Endothelial cell of umbilical vein (primary cell): ENCODE measurements around the gene OR52I2.

Experiments used
- EZH2 ChIP-seq: IDR thresholded peaks from 2 replicates; pipeline ENCODE4 v1.6.1; 2012; ENCODE audit warnings: borderline replicate concordance, low read depth, mild to moderate bottlenecking, moderate library complexity, low read length, inconsistent platforms; ENCODE audit not compliant: severe bottlenecking
- FOS ChIP-seq: IDR thresholded peaks from 2 replicates; pipeline ENCODE4 v1.6.1; 2011; ENCODE audit warnings: mild to moderate bottlenecking, low read length, moderate library complexity, borderline replicate concordance; ENCODE audit not compliant: insufficient read depth
- GATA2 ChIP-seq: IDR thresholded peaks from 2 replicates; pipeline ENCODE4 v1.7.0; 2011; ENCODE audit warnings: low read depth, mild to moderate bottlenecking, moderate library complexity, mixed read lengths, low read length; ENCODE audit not compliant: insufficient read length, insufficient read depth
- JUN ChIP-seq: IDR thresholded peaks from 2 replicates; pipeline ENCODE4 v1.6.1; 2011; ENCODE audit warnings: borderline replicate concordance, low read depth; ENCODE audit not compliant: insufficient read length, insufficient read depth
- MAX ChIP-seq: IDR thresholded peaks from 2 replicates; pipeline ENCODE4 v1.6.1; 2011; ENCODE audit not compliant: insufficient read depth, insufficient read length
- MYC ChIP-seq: IDR thresholded peaks from one replicate; pipeline ENCODE4 v1.6.1; 2011; ENCODE audit warnings: mild to moderate bottlenecking, low read depth, low read length
- POLR2A ChIP-seq: IDR thresholded peaks from 2 replicates; pipeline ENCODE4 v1.6.1; 2012; ENCODE audit warnings: low read depth, mild to moderate bottlenecking, control low read depth, low read length
- POLR2AphosphoS5 ChIP-seq: IDR thresholded peaks from 2 replicates; pipeline ENCODE4 v1.6.1; 2012; ENCODE audit warnings: low read depth, mild to moderate bottlenecking, control low read depth, low read length, moderate library complexity; ENCODE audit not compliant: insufficient read depth
- TF ChIP-seq, protein P1 (sequence below), 2 donors: IDR thresholded peaks; 1 replicate in 1 of 2; 2 replicates in 1 of 2; pipeline ENCODE4 v1.5.1; 2011; ENCODE audit warnings: low read length in 2 of 2, mild to moderate bottlenecking in 2 of 2, moderate library complexity in 2 of 2, control low read depth in 1 of 2, inconsistent platforms in 1 of 2, low read depth in 1 of 2; ENCODE audit not compliant: insufficient read depth in 1 of 2; ENCODE audit errors: extremely low read depth in 1 of 2

GRCh38 chr11:4560467-4560866, 21.1 kb upstream of the OR52I2 start:
- TF ChIP-seq, protein P1, sequence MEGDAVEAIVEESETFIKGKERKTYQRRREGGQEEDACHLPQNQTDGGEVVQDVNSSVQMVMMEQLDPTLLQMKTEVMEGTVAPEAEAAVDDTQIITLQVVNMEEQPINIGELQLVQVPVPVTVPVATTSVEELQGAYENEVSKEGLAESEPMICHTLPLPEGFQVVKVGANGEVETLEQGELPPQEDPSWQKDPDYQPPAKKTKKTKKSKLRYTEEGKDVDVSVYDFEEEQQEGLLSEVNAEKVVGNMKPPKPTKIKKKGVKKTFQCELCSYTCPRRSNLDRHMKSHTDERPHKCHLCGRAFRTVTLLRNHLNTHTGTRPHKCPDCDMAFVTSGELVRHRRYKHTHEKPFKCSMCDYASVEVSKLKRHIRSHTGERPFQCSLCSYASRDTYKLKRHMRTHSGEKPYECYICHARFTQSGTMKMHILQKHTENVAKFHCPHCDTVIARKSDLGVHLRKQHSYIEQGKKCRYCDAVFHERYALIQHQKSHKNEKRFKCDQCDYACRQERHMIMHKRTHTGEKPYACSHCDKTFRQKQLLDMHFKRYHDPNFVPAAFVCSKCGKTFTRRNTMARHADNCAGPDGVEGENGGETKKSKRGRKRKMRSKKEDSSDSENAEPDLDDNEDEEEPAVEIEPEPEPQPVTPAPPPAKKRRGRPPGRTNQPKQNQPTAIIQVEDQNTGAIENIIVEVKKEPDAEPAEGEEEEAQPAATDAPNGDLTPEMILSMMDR (IDR thresholded peaks at IDR 0.05; ENCODE audit: extremely low read depth in 1 of 2, insufficient read depth in 1 of 2, low read depth in 1 of 2, low read length in 2 of 2) = no peak
- no peak for TF ChIP-seq MAX
- TF ChIP-seq POLR2A = no peak
- TF ChIP-seq EZH2 = no peak
- TF ChIP-seq MYC = no peak
- TF ChIP-seq POLR2AphosphoS5 = no peak
- no peak for TF ChIP-seq JUN
- TF ChIP-seq FOS = no peak
- TF ChIP-seq GATA2 = no peak
